ENCODE results near the gene TNFRSF25. TPM values are rescaled to one million over a fixed set of nuclear protein-coding genes. Genes with fewer than 3 reads are reported as not detected.

TNFRSF25 gene
- total and polyA plus RNA-seq, 2 experiments from 2014 or later: 3.1 to 5.6 TPM

DNA sequence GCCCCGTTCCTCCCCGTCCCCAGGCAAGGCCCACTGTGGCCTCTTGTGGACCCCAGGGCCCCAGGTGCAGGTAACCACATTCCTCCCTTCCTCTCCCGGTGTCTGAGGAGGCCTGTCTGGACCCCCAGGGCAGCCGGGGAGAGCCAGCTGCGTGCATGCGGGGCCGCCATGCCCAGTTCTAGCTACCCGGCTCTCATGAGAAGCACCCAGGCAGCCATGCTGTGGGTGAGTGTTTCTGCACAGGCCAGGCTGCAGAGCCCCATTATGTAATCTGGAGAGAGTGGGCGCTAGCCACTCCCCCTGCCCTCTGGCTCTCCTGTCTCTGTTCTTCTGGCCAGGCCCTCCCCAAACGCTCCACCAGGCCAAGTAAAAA is 43.9 kb upstream of the TNFRSF25 start:
- no peaks in the 10 kb centered on the region for H3K9me2 ChIP-seq (ENCODE audit: insufficient read depth)
- no peak overlapping the region for H3K4me3 ChIP-seq
- H2AFZ ChIP-seq: no peak overlapping the region
- no peaks in the 10 kb centered on the region for H3F3A ChIP-seq (ENCODE audit: insufficient read depth)
- TF ChIP-seq EZH2phosphoT487 (IDR thresholded peaks at IDR 0.05; ENCODE audit: insufficient read depth, low read depth) (no peak), EZH2 (IDR thresholded peaks at IDR 0.05; ENCODE audit: insufficient read depth, poor library complexity, severe bottlenecking) (no peak)
- H4K20me1 ChIP-seq (ENCODE audit: insufficient read depth): no peaks in the 10 kb centered on the region
- in situ Hi-C loops (cut with MboI): no loop called here
- H3K9me3 ChIP-seq (ENCODE audit: low read depth): no peaks in the 10 kb centered on the region
- 82 to 90% methylated on average over 9 to 10 of the region's 10 CpGs for WGBS, 2 experiments (ENCODE audit: low coverage in 1 of 2, low lambda C conversion rate in 2 of 2, missing lambda C conversion rate in 2 of 2)
- H3K27me3 ChIP-seq (replicated peaks; ENCODE audit: insufficient read depth): no peaks in the 10 kb centered on the region
- H3K4me2 ChIP-seq (ENCODE audit: unreplicated experiment): no peak overlapping the region
- no peak overlapping the region for H3K9ac ChIP-seq
- DNase-seq: peak; percentile 29
- H3K79me2 ChIP-seq (ENCODE audit: insufficient read depth): no peaks in the 10 kb centered on the region
- H3K4me1 ChIP-seq (ENCODE audit: insufficient read depth): no peaks in the 10 kb centered on the region
- no peaks in the 10 kb centered on the region for H3K36me3 ChIP-seq (ENCODE audit: low read depth)
- no peak overlapping the region for H3K27ac ChIP-seq

DNA sequence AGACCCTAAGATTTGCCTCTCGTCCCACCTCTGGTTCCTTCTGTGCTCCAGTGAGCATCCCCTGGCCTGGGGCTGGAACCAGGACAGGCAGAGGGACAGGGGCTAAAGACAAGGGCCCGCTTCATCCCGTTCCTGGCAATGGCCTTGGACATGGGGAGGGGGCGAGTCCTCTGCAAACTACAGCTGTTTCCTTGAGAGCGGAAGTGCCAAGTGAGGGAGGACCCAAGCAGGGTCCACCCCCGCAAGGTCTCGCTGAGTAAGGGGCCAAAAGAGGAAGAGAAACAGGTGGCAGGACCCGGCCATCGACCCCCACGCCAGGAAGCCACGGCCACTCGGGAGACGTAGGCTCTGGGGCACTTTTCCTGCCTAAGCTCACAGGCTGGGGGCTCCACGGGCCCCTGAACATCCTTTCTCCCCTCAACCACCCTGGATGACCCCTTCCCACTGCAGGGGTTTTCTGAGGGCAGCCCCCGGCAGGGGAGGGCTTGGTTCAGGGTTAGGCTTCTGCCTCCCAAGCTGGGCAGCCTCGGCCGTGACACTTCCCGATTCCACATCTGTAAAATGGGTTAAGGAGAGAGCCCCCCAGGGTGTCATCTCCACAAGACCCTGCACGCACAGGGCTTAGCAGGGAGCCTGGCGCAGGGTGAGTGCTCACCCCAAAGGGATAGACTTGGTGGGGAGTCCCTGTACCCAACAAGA is 43.4 kb upstream of the TNFRSF25 start:
- WGBS, 2 experiments (ENCODE audit: low coverage in 1 of 2, low lambda C conversion rate in 2 of 2, missing lambda C conversion rate in 2 of 2): 89 to 90% methylated on average over 19 to 20 of the region's 20 CpGs
- DNase-seq: no peak
- no peak overlapping the region for H3K27ac ChIP-seq

GRCh38 chr1:6508816-6509189 is 42.8 kb upstream of the TNFRSF25 start:
- no peak for DNase-seq
- Histone ChIP-seq H3K36me3 (ENCODE audit: low read depth) (no peaks in the 10 kb centered on the region), H3F3A (ENCODE audit: insufficient read depth) (no peaks in the 10 kb centered on the region), H3K27ac (no peak overlapping the region), H3K9me3 (ENCODE audit: low read depth) (no peaks in the 10 kb centered on the region), H3K4me1 (ENCODE audit: insufficient read depth) (no peaks in the 10 kb centered on the region), H3K79me2 (ENCODE audit: insufficient read depth) (no peaks in the 10 kb centered on the region), H3K27me3 (replicated peaks; ENCODE audit: insufficient read depth) (no peaks in the 10 kb centered on the region), H3K4me3 (no peak overlapping the region), H4K20me1 (ENCODE audit: insufficient read depth) (no peaks in the 10 kb centered on the region), H2AFZ (no peak overlapping the region), H3K9ac (no peak overlapping the region), H3K9me2 (ENCODE audit: insufficient read depth) (no peaks in the 10 kb centered on the region), H3K4me2 (ENCODE audit: unreplicated experiment) (no peak overlapping the region)
- in situ Hi-C loops (cut with MboI): no loop called here
- TF ChIP-seq EZH2phosphoT487 (IDR thresholded peaks at IDR 0.05; ENCODE audit: insufficient read depth, low read depth): no peak
- no peak for TF ChIP-seq EZH2 (IDR thresholded peaks at IDR 0.05; ENCODE audit: insufficient read depth, poor library complexity, severe bottlenecking)
- 87 to 93% methylated on average over 11 of the region's 11 CpGs for WGBS, 2 experiments (ENCODE audit: low coverage in 1 of 2, low lambda C conversion rate in 2 of 2, missing lambda C conversion rate in 2 of 2)

More for the DNA sequence above, 43.4 kb upstream of the TNFRSF25 start:
- no peaks in the 10 kb centered on the region for H4K20me1 ChIP-seq (ENCODE audit: insufficient read depth)
- H3K27me3 ChIP-seq (replicated peaks; ENCODE audit: insufficient read depth): no peaks in the 10 kb centered on the region
- TF ChIP-seq EZH2phosphoT487 (IDR thresholded peaks at IDR 0.05; ENCODE audit: insufficient read depth, low read depth): no peak
- no peak for TF ChIP-seq EZH2 (IDR thresholded peaks at IDR 0.05; ENCODE audit: insufficient read depth, poor library complexity, severe bottlenecking)
- no peaks in the 10 kb centered on the region for H3K36me3 ChIP-seq (ENCODE audit: low read depth)
- no peak overlapping the region for H3K4me3 ChIP-seq
- H3K4me2 ChIP-seq (ENCODE audit: unreplicated experiment): no peak overlapping the region
- H3K9me2 ChIP-seq (ENCODE audit: insufficient read depth): no peaks in the 10 kb centered on the region
- H3K4me1 ChIP-seq (ENCODE audit: insufficient read depth): no peaks in the 10 kb centered on the region
- no peak overlapping the region for H3K9ac ChIP-seq
- no peak overlapping the region for H2AFZ ChIP-seq
- in situ Hi-C loops (cut with MboI): no loop called here
- H3K9me3 ChIP-seq (ENCODE audit: low read depth): no peaks in the 10 kb centered on the region
- no peaks in the 10 kb centered on the region for H3K79me2 ChIP-seq (ENCODE audit: insufficient read depth)
- no peaks in the 10 kb centered on the region for H3F3A ChIP-seq (ENCODE audit: insufficient read depth)

DNA sequence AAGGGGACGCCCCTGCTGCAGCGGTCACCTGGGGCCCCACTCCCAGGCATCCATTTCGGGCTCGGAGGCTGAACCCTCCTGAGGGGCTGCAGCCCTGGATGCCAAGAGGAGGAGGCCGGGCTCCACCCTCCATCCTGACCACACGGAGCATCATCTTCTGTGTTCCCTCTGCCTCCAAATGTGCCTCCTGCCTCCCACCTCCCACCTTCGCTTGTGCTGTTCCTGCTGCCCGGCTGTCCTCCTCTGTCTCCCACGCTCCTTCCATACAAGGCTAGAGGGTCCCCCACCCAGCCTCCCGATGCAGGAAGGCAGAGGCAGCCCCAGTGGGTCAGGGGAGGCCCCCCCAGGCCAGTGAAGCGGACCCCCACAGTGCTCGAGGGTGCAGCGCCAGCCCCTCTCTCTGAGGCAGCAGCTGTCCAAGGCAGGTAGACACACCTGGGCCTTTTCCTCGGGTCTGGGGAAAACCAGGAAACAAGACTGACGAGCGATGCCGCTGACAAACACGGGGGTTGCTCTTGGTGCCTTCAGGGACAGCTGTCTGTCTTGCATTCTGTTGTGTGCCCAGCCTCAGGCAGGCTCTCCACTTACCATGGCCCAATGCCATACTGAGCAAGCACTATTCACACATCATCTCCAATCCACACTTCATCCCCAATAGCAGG is 42.3 kb upstream of the TNFRSF25 start:
- Histone ChIP-seq H3K79me2 (ENCODE audit: insufficient read depth) (no peaks in the 10 kb centered on the region), H4K20me1 (ENCODE audit: insufficient read depth) (no peaks in the 10 kb centered on the region), H2AFZ (no peak overlapping the region), H3K4me2 (ENCODE audit: unreplicated experiment) (no peak overlapping the region), H3K36me3 (ENCODE audit: low read depth) (no peaks in the 10 kb centered on the region), H3K9me2 (ENCODE audit: insufficient read depth) (no peaks in the 10 kb centered on the region), H3K27me3 (replicated peaks; ENCODE audit: insufficient read depth) (no peaks in the 10 kb centered on the region), H3K27ac (no peak overlapping the region), H3F3A (ENCODE audit: insufficient read depth) (no peaks in the 10 kb centered on the region), H3K9ac (no peak overlapping the region), H3K4me3 (no peak overlapping the region), H3K9me3 (ENCODE audit: low read depth) (no peaks in the 10 kb centered on the region), H3K4me1 (ENCODE audit: insufficient read depth) (no peaks in the 10 kb centered on the region)
- WGBS, 2 experiments (ENCODE audit: low coverage in 1 of 2, low lambda C conversion rate in 2 of 2, missing lambda C conversion rate in 2 of 2): 71 to 77% methylated on average over 18 of the region's 18 CpGs
- in situ Hi-C loops (cut with MboI): no loop called here
- no peak for DNase-seq
- TF ChIP-seq EZH2phosphoT487 (IDR thresholded peaks at IDR 0.05; ENCODE audit: insufficient read depth, low read depth) (no peak), EZH2 (IDR thresholded peaks at IDR 0.05; ENCODE audit: insufficient read depth, poor library complexity, severe bottlenecking) (no peak)
